Measurements from ENCODE around the gene NOX5.
"Not testable (repeated sequence)": the region's sequence is repeated elsewhere in the genome, so short reads cannot be mapped to it uniquely, and the experiment has no call there.

Gene NOX5

GRCh38 chr15:69014454-69014853 is at the start of gene NOX5:
TSS of gene NOX5 (plus strand) at chr15:69014695. CDS start at chr15:69014736, 41 bp downstream.
- DNase-seq, result no peak

GRCh38 chr15:68966996-68967395 is 47.5 kb upstream of the NOX5 start:
- DNase-seq, result no peak

GRCh38 chr15:68967948-68968347 is 46.5 kb upstream of the NOX5 start:
- DNase-seq, result no peak

- DNase-seq, result no peak
These were observed 45.2 kb upstream of the NOX5 start for GRCh38 chr15:68969298-68969697.

GRCh38 chr15:68972201-68973065 is 42.1 kb upstream of the NOX5 start:
- DNase-seq, result no peak

GRCh38 chr15:68975651-68976160 is 38.8 kb upstream of the NOX5 start:
- not testable (repeated sequence) for DNase-seq

GRCh38 chr15:68977426-68977825 is 37.1 kb upstream of the NOX5 start:
- not testable (repeated sequence) for DNase-seq

- DNase-seq, result no peak
These were observed 35.5 kb upstream of the NOX5 start for GRCh38 chr15:68979006-68979405.

GRCh38 chr15:68979816-68980215 is 34.7 kb upstream of the NOX5 start:
- DNase-seq, result no peak

GRCh38 chr15:68980786-68981185 is 33.7 kb upstream of the NOX5 start:
- no peak for DNase-seq

- no peak for DNase-seq
These were observed 32.6 kb upstream of the NOX5 start for GRCh38 chr15:68981941-68982340.

- no peak for DNase-seq
These were observed 31.4 kb upstream of the NOX5 start for GRCh38 chr15:68982976-68983563.

- DNase-seq, result no peak
These were observed 30.5 kb upstream of the NOX5 start for GRCh38 chr15:68983961-68984481.

- DNase-seq, result no peak
These were observed 29.9 kb upstream of the NOX5 start for GRCh38 chr15:68984586-68984985.

GRCh38 chr15:68985361-68985891 is 29.1 kb upstream of the NOX5 start:
- DNase-seq, result no peak

- DNase-seq, result no peak
These were observed 28.2 kb upstream of the NOX5 start for GRCh38 chr15:68986322-68986721.

- DNase-seq, result no peak
These were observed 27.4 kb upstream of the NOX5 start for GRCh38 chr15:68987120-68987519.

- DNase-seq, result no peak
These were observed 26.8 kb upstream of the NOX5 start for GRCh38 chr15:68987676-68988075.

GRCh38 chr15:68989541-68990230 is 24.8 kb upstream of the NOX5 start:
- no peak for DNase-seq

GRCh38 chr15:68990231-68990991 is 24.1 kb upstream of the NOX5 start:
- DNase-seq, result no peak

- DNase-seq, result no peak
These were observed 23.4 kb upstream of the NOX5 start for GRCh38 chr15:68990992-68991500.

GRCh38 chr15:68991723-68992122 is 22.8 kb upstream of the NOX5 start:
- DNase-seq, result peak; percentile 5

Data from DMS79 treated with DMSO at 0.1 percent for 48 hours (cell line).